WTC11 (cell line): Measurements from ENCODE around the gene SYNE4.

ENCODE experiments used
- ATF2 ChIP-seq: sonication (generic); formaldehyde crosslinking; IDR thresholded peaks from 2 replicates; pipeline ENCODE4 v1.8.1; 2022; ENCODE audit warnings: low read depth, missing genetic modification reagents, borderline replicate concordance
- ATF3 ChIP-seq: sonication (generic); formaldehyde crosslinking; conservative IDR thresholded peaks from 2 replicates; pipeline ENCODE4 v1.8.1; 2022; ENCODE audit warnings: mild to moderate bottlenecking, missing genetic modification reagents
- FOXK1 ChIP-seq: sonication (generic); formaldehyde crosslinking; IDR thresholded peaks from 2 replicates; pipeline ENCODE4 v1.8.0; 2022; ENCODE audit warnings: mild to moderate bottlenecking, moderate library complexity, missing genetic modification reagents
- MAX ChIP-seq: sonication (generic); formaldehyde crosslinking; IDR thresholded peaks from 2 replicates; pipeline ENCODE4 v1.8.0; 2022; ENCODE audit warnings: mild to moderate bottlenecking, missing genetic modification reagents
- NFE2L1 ChIP-seq: sonication (generic); formaldehyde crosslinking; IDR thresholded peaks from 2 replicates; pipeline ENCODE4 v1.8.1; 2023; ENCODE audit warnings: missing genetic modification reagents
- TEAD4 ChIP-seq: sonication (generic); formaldehyde crosslinking; IDR thresholded peaks from 2 replicates; pipeline ENCODE4 v1.8.0; 2022; ENCODE audit warnings: mild to moderate bottlenecking, missing genetic modification reagents
- USF1 ChIP-seq: sonication (generic); formaldehyde crosslinking; IDR thresholded peaks from 2 replicates; pipeline ENCODE4 v1.8.0; 2022; ENCODE audit warnings: mild to moderate bottlenecking, missing genetic modification reagents
- ZBTB21 ChIP-seq: sonication (generic); formaldehyde crosslinking; IDR thresholded peaks from 2 replicates; pipeline ENCODE4 v1.8.1; 2023; ENCODE audit warnings: mild to moderate bottlenecking, missing genetic modification reagents, borderline replicate concordance
- ZNF121 ChIP-seq: sonication (generic); formaldehyde crosslinking; IDR thresholded peaks from 2 replicates; pipeline ENCODE4 v1.8.0; 2023; ENCODE audit warnings: missing genetic modification reagents
- TF ChIP-seq, protein P1 (sequence below): fragments of 200-600 bp; IDR thresholded peaks from 2 replicates; pipeline ENCODE4 v1.8.0; 2022; ENCODE audit warnings: antibody characterized with exemption
- TF ChIP-seq, protein P2 (sequence below): sonication (generic); formaldehyde crosslinking; IDR thresholded peaks from 2 replicates; pipeline ENCODE4 v1.8.1; 2022; ENCODE audit warnings: mild to moderate bottlenecking, moderate library complexity, missing genetic modification reagents
- TF ChIP-seq, protein P3 (sequence below): fragments of 250-450 bp; sonication (Bioruptor Pico); IDR thresholded peaks from 2 replicates; pipeline ENCODE4 v1.9.0; 2021; ENCODE audit warnings: mild to moderate bottlenecking, borderline replicate concordance

DNA sequence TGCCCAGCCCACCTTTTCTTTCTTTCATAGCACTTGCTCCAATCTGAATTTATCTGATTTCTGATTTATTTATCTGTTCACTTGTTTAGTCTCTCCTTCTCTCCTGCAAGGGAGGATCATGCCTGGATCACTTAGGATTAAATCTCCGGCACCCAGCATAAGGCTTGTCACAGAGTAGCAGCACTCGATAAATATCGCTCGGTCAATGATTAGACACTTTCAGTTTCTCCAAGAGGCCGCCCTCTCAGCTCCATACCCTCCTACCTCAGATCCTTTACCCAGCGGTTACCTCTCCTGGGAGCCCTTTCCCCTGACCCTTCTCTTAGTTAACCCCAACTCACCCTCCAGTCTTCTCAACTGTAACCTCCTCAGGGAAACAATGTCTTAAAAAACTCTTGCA lies 22.7 kb upstream of the SYNE4 start:
- TF ChIP-seq ATF3 (CRISPR knock-in tag) (no peak), USF1 (CRISPR knock-in tag) (no peak), FOXK1 (CRISPR knock-in tag) (no peak), MAX (no peak), ZNF121 (CRISPR knock-in tag) (no peak), ATF2 (CRISPR knock-in tag) (no peak), NFE2L1 (CRISPR knock-in tag) (no peak), TEAD4 (no peak), ZBTB21 (no peak)
- TF ChIP-seq, protein P1, sequence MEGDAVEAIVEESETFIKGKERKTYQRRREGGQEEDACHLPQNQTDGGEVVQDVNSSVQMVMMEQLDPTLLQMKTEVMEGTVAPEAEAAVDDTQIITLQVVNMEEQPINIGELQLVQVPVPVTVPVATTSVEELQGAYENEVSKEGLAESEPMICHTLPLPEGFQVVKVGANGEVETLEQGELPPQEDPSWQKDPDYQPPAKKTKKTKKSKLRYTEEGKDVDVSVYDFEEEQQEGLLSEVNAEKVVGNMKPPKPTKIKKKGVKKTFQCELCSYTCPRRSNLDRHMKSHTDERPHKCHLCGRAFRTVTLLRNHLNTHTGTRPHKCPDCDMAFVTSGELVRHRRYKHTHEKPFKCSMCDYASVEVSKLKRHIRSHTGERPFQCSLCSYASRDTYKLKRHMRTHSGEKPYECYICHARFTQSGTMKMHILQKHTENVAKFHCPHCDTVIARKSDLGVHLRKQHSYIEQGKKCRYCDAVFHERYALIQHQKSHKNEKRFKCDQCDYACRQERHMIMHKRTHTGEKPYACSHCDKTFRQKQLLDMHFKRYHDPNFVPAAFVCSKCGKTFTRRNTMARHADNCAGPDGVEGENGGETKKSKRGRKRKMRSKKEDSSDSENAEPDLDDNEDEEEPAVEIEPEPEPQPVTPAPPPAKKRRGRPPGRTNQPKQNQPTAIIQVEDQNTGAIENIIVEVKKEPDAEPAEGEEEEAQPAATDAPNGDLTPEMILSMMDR = no peak
- TF ChIP-seq, protein P2, sequence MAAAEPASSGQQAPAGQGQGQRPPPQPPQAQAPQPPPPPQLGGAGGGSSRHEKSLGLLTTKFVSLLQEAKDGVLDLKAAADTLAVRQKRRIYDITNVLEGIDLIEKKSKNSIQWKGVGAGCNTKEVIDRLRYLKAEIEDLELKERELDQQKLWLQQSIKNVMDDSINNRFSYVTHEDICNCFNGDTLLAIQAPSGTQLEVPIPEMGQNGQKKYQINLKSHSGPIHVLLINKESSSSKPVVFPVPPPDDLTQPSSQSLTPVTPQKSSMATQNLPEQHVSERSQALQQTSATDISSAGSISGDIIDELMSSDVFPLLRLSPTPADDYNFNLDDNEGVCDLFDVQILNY = no peak
- TF ChIP-seq, protein P3, sequence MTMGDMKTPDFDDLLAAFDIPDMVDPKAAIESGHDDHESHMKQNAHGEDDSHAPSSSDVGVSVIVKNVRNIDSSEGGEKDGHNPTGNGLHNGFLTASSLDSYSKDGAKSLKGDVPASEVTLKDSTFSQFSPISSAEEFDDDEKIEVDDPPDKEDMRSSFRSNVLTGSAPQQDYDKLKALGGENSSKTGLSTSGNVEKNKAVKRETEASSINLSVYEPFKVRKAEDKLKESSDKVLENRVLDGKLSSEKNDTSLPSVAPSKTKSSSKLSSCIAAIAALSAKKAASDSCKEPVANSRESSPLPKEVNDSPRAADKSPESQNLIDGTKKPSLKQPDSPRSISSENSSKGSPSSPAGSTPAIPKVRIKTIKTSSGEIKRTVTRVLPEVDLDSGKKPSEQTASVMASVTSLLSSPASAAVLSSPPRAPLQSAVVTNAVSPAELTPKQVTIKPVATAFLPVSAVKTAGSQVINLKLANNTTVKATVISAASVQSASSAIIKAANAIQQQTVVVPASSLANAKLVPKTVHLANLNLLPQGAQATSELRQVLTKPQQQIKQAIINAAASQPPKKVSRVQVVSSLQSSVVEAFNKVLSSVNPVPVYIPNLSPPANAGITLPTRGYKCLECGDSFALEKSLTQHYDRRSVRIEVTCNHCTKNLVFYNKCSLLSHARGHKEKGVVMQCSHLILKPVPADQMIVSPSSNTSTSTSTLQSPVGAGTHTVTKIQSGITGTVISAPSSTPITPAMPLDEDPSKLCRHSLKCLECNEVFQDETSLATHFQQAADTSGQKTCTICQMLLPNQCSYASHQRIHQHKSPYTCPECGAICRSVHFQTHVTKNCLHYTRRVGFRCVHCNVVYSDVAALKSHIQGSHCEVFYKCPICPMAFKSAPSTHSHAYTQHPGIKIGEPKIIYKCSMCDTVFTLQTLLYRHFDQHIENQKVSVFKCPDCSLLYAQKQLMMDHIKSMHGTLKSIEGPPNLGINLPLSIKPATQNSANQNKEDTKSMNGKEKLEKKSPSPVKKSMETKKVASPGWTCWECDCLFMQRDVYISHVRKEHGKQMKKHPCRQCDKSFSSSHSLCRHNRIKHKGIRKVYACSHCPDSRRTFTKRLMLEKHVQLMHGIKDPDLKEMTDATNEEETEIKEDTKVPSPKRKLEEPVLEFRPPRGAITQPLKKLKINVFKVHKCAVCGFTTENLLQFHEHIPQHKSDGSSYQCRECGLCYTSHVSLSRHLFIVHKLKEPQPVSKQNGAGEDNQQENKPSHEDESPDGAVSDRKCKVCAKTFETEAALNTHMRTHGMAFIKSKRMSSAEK (CRISPR knock-in tag) = no peak
